ENCODE measurements around the gene SHC2. TPM values are rescaled to one million over a fixed set of nuclear protein-coding genes. Genes with fewer than 3 reads are reported as not detected.

Gene SHC2
- total RNA-seq, 1 experiment from 2014 or later, result 16.6 TPM

DNA sequence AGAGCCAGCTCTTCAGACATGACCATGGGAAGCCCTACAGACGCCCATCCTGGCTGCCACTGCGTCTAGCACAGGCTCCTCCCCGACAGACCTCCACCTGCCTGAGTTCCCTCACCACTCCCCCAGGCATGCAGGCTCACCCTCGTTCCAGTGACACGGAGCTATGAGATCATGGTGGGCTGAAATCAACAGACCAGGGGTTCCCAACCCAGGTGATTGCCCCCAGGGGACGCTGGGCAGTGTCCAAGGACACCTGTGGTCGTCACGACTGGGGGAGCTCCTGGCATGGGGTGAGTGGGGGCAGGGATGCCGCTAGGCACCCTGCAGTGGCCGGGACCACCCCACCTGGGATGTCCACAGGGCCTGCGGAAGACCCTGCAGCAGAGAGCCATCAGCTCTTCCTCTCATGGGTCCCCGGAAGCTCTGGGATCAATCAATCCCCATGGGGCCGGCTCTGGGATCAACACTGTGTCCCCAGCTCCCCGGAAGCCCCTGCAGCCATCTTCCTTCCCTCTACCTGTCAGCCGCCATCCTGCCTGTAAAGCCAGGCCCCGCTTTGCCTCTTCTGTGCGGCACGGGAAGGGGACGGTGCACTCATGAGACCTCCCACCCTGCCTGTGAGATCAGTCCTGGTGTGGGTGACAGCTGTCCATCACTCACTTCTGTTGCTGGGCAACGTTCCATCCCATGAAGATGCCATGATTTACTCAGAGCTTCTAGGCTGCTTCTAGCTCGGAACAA, 22.7 kb upstream of the SHC2 start:
- Histone ChIP-seq H3K27ac (ENCODE audit: insufficient read length, low read depth, low read length) (no peak overlapping the region), H3K56ac (ENCODE audit: insufficient read length, low read depth, low read length) (no peak overlapping the region), H4K5ac (ENCODE audit: insufficient read length, low read depth, low read length) (no peak overlapping the region), H3K79me2 (ENCODE audit: insufficient read depth, low read length) (no peaks in the 10 kb centered on the region), H3K4me2 (ENCODE audit: insufficient read depth, insufficient read length, low read length) (no peak overlapping the region), H2AK5ac (ENCODE audit: insufficient read length, low read length) (no peak overlapping the region), H3K4ac (ENCODE audit: low read depth, low read length) (no peak overlapping the region), H3K14ac (ENCODE audit: insufficient read depth, low read length) (no peak overlapping the region), H3K27me3 (ENCODE audit: insufficient read depth, low read length) (no peaks in the 10 kb centered on the region), H3K9me3 (ENCODE audit: control insufficient read depth, low read depth, low read length) (no peaks in the 10 kb centered on the region), H4K91ac (ENCODE audit: insufficient read length, low read depth, low read length) (no peak overlapping the region), H3K4me1 (ENCODE audit: insufficient read depth, low read length) (no peaks in the 10 kb centered on the region; the same call in 1 of the 2 replicates), H3K23ac (ENCODE audit: insufficient read length, low read depth, low read length) (no peak overlapping the region), H3K23me2 (ENCODE audit: insufficient read length, low read depth, low read length, poor library complexity, severe bottlenecking) (peaks cover 2% of the 10 kb centered on the region), H3K18ac (ENCODE audit: insufficient read length, low read depth, low read length) (no peak overlapping the region), H4K8ac (replicated peaks; ENCODE audit: insufficient read length, low read depth, low read length) (no peak overlapping the region), H2BK20ac (ENCODE audit: low read depth, low read length, poor library complexity, severe bottlenecking) (no peak overlapping the region), H2AFZ (ENCODE audit: low read length) (no peak overlapping the region), H2BK15ac (ENCODE audit: low read depth, low read length) (no peak overlapping the region), H2BK5ac (ENCODE audit: insufficient read length, low read length) (no peak overlapping the region), H3T11ph (ENCODE audit: low read length) (no peak overlapping the region), H3K9ac (ENCODE audit: extremely low read depth, insufficient read length, low read length) (no peak overlapping the region), H4K20me1 (ENCODE audit: control insufficient read depth, insufficient read depth, insufficient read length) (peaks cover 4% of the 10 kb centered on the region), H3K79me1 (ENCODE audit: insufficient read depth, low read depth, low read length, poor library complexity, severe bottlenecking) (no peaks in the 10 kb centered on the region), H2BK120ac (ENCODE audit: low read depth, low read length, poor library complexity, severe bottlenecking) (no peak overlapping the region), H2BK12ac (ENCODE audit: insufficient read length, low read depth, low read length) (no peak overlapping the region)
- no peak for DNase-seq
- Mint-ChIP-seq H3K9me3 (peaks cover 16 to 24% of the 10 kb centered on the region in 2 experiments), H3K4me3 (no peak overlapping the region), H3K36me3 (ENCODE audit: insufficient read depth in 1 of 3, low read depth in 3 of 3) (peaks cover 2 to 10% (median 5%) of the 10 kb centered on the region in 3 experiments; a peak in 5 of 7 replicates), H3K4me1 (peaks cover 24 to 28% of the 10 kb centered on the region in 2 experiments), H3K27me3 (ENCODE audit: low read depth) (peaks cover 39% of the 10 kb centered on the region), H3K27ac (peak overlapping the region in 1 of 3 experiments; percentile 80; a peak in 1 of 7 replicates)
- TF ChIP-seq, protein P1, sequence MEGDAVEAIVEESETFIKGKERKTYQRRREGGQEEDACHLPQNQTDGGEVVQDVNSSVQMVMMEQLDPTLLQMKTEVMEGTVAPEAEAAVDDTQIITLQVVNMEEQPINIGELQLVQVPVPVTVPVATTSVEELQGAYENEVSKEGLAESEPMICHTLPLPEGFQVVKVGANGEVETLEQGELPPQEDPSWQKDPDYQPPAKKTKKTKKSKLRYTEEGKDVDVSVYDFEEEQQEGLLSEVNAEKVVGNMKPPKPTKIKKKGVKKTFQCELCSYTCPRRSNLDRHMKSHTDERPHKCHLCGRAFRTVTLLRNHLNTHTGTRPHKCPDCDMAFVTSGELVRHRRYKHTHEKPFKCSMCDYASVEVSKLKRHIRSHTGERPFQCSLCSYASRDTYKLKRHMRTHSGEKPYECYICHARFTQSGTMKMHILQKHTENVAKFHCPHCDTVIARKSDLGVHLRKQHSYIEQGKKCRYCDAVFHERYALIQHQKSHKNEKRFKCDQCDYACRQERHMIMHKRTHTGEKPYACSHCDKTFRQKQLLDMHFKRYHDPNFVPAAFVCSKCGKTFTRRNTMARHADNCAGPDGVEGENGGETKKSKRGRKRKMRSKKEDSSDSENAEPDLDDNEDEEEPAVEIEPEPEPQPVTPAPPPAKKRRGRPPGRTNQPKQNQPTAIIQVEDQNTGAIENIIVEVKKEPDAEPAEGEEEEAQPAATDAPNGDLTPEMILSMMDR (conservative IDR thresholded peaks at IDR 0.05), result no peak
- no CpG with 5 or more reads among the region's 21 CpGs for WGBS (ENCODE audit: extremely low coverage, insufficient read length, low lambda C conversion rate)
